H9 (cell line): ENCODE data around the gene AP3S2. TPM values are rescaled to one million over a fixed set of nuclear protein-coding genes. Genes with fewer than 3 reads are reported as not detected.

ENCODE experiments used
- DNase-seq: peaks from one replicate; pipeline ENCODE4 v3.0.0-alpha.2; 2017
- H2AFZ ChIP-seq: one replicate; pipeline ENCODE4 v1.6.1; 2013; ENCODE audit warnings: mild to moderate bottlenecking, low read length, control low read depth, moderate library complexity
- H2AK5ac ChIP-seq: 2 replicates; pipeline ENCODE4 v1.6.1; 2013; ENCODE audit warnings: low read length, control low read depth, mixed read lengths; ENCODE audit not compliant: insufficient read length
- H2BK120ac ChIP-seq: one replicate; pipeline ENCODE4 v1.6.1; 2013; ENCODE audit warnings: low read depth, mild to moderate bottlenecking, low read length, control low read depth, inconsistent platforms; ENCODE audit not compliant: poor library complexity, severe bottlenecking
- H2BK12ac ChIP-seq: 2 replicates; pipeline ENCODE4 v1.6.1; 2013; ENCODE audit warnings: low read length, control low read depth, mixed read lengths, low read depth; ENCODE audit not compliant: insufficient read length
- H2BK15ac ChIP-seq: 2 replicates; pipeline ENCODE4 v1.6.1; 2013; ENCODE audit warnings: low read depth, low read length, control low read depth
- H2BK20ac ChIP-seq: one replicate; pipeline ENCODE4 v1.6.1; 2013; ENCODE audit warnings: low read depth, mild to moderate bottlenecking, low read length, control low read depth, inconsistent platforms; ENCODE audit not compliant: poor library complexity, severe bottlenecking
- H2BK5ac ChIP-seq: 2 replicates; pipeline ENCODE4 v1.6.1; 2013; ENCODE audit warnings: low read length, control low read depth, mixed read lengths; ENCODE audit not compliant: insufficient read length
- H3K14ac ChIP-seq: 2 replicates; pipeline ENCODE4 v1.6.1; 2013; ENCODE audit warnings: low read length, control low read depth; ENCODE audit not compliant: insufficient read depth
- H3K18ac ChIP-seq: 2 replicates; pipeline ENCODE4 v1.6.1; 2013; ENCODE audit warnings: low read depth, mild to moderate bottlenecking, mixed read lengths, low read length, control low read depth; ENCODE audit not compliant: insufficient read length
- H3K23ac ChIP-seq: 2 replicates; pipeline ENCODE4 v1.6.1; 2013; ENCODE audit warnings: low read length, control low read depth, mixed read lengths, low read depth; ENCODE audit not compliant: insufficient read length
- H3K23me2 ChIP-seq: 2 replicates; pipeline ENCODE4 v1.6.1; 2013; ENCODE audit warnings: low read depth, mild to moderate bottlenecking, mixed read lengths, low read length, control low read depth; ENCODE audit not compliant: insufficient read length, poor library complexity, severe bottlenecking
- H3K27ac ChIP-seq: 2 replicates; pipeline ENCODE4 v1.5.1; 2013; ENCODE audit warnings: low read length, control low read depth, mixed read lengths, low read depth; ENCODE audit not compliant: insufficient read length
- H3K27me3 ChIP-seq: 2 replicates; pipeline ENCODE4 v1.6.1; 2013; ENCODE audit warnings: low read length, control low read depth, inconsistent platforms; ENCODE audit not compliant: insufficient read depth
- H3K4ac ChIP-seq: 2 replicates; pipeline ENCODE4 v1.6.1; 2013; ENCODE audit warnings: low read depth, mild to moderate bottlenecking, control low read depth, inconsistent platforms, low read length, moderate library complexity
- H3K4me1 ChIP-seq: 2 replicates; pipeline ENCODE4 v1.6.1; 2013; ENCODE audit warnings: low read length, control low read depth, inconsistent platforms; ENCODE audit not compliant: insufficient read depth
- H3K4me2 ChIP-seq: 2 replicates; pipeline ENCODE4 v1.6.1; 2013; ENCODE audit warnings: low read length, control low read depth, mixed read lengths; ENCODE audit not compliant: insufficient read length, insufficient read depth
- H3K56ac ChIP-seq: 2 replicates; pipeline ENCODE4 v1.6.1; 2013; ENCODE audit warnings: low read depth, mild to moderate bottlenecking, mixed read lengths, low read length, control low read depth; ENCODE audit not compliant: insufficient read length
- H3K79me1 ChIP-seq: 2 replicates; pipeline ENCODE4 v1.6.1; 2013; ENCODE audit warnings: low read depth, mild to moderate bottlenecking, moderate library complexity, low read length, control low read depth, inconsistent platforms; ENCODE audit not compliant: insufficient read depth, poor library complexity, severe bottlenecking
- H3K79me2 ChIP-seq: 2 replicates; pipeline ENCODE4 v1.6.1; 2013; ENCODE audit warnings: low read length, control low read depth, inconsistent platforms; ENCODE audit not compliant: insufficient read depth
- H3K9ac ChIP-seq: 2 replicates; pipeline ENCODE4 v1.6.1; 2013; ENCODE audit warnings: low read length, control low read depth, mixed read lengths; ENCODE audit not compliant: insufficient read length; ENCODE audit errors: extremely low read depth
- H3K9me3 ChIP-seq: one replicate; pipeline ENCODE4 v1.6.1; 2013; ENCODE audit warnings: low read depth, low read length, inconsistent platforms; ENCODE audit not compliant: control insufficient read depth
- H3T11ph ChIP-seq: one replicate; pipeline ENCODE4 v1.6.1; 2013; ENCODE audit warnings: mild to moderate bottlenecking, low read length, control low read depth, inconsistent platforms
- H4K20me1 ChIP-seq: one replicate; pipeline ENCODE4 v1.6.1; 2013; ENCODE audit not compliant: control insufficient read depth, insufficient read length, insufficient read depth
- H4K5ac ChIP-seq: 2 replicates; pipeline ENCODE4 v1.6.1; 2013; ENCODE audit warnings: low read depth, mild to moderate bottlenecking, mixed read lengths, low read length, control low read depth; ENCODE audit not compliant: insufficient read length
- H4K8ac ChIP-seq: replicated peaks from 2 replicates; pipeline ENCODE4 v1.6.1; 2013; ENCODE audit warnings: low read length, control low read depth, mixed read lengths, low read depth; ENCODE audit not compliant: insufficient read length
- H4K91ac ChIP-seq: 2 replicates; pipeline ENCODE4 v1.6.1; 2013; ENCODE audit warnings: low read depth, mild to moderate bottlenecking, moderate library complexity, mixed read lengths, low read length, control low read depth; ENCODE audit not compliant: insufficient read length
- H3K27ac Mint-ChIP-seq, 3 experiments: 2 replicates in 2 of 3; 3 replicates in 1 of 3; pipeline ENCODE4 v1.8.0; 2020 to 2021; ENCODE audit warnings: mixed read lengths in 3 of 3, mild to moderate bottlenecking in 1 of 3, moderate library complexity in 1 of 3
- H3K27me3 Mint-ChIP-seq: 2 replicates; pipeline ENCODE4 v1.8.0; 2021; ENCODE audit warnings: low read depth, mild to moderate bottlenecking, moderate library complexity, mixed read lengths
- H3K36me3 Mint-ChIP-seq, 3 experiments: 2 replicates in 2 of 3; 3 replicates in 1 of 3; pipeline ENCODE4 v1.8.0; 2020 to 2021; ENCODE audit warnings: low read depth in 3 of 3, mixed read lengths in 3 of 3; ENCODE audit not compliant: insufficient read depth in 1 of 3
- H3K4me1 Mint-ChIP-seq, 2 experiments: 2 replicates each; pipeline ENCODE4 v1.8.0; 2020; ENCODE audit warnings: mixed read lengths in 2 of 2
- H3K4me3 Mint-ChIP-seq, 2 experiments: 2 replicates in 1 of 2; 3 replicates in 1 of 2; pipeline ENCODE4 v1.8.0; 2020 to 2021; ENCODE audit warnings: mild to moderate bottlenecking in 2 of 2, mixed read lengths in 2 of 2, moderate library complexity in 1 of 2
- H3K9me3 Mint-ChIP-seq, 2 experiments: 2 replicates in 1 of 2; 3 replicates in 1 of 2; pipeline ENCODE4 v1.8.0; 2020; ENCODE audit warnings: mild to moderate bottlenecking in 2 of 2, mixed read lengths in 2 of 2, moderate library complexity in 1 of 2
- WGBS: extraction: QIAGEN DNeasy Blood & Tissue Kit; methylation state at CpG from one replicate; pipeline ENCODE4 v1.1.7; 2013; ENCODE audit warnings: missing lambda C conversion rate, low lambda C conversion rate, mixed read lengths; ENCODE audit not compliant: insufficient read length; ENCODE audit errors: extremely low coverage; 5-methylcytosine and 5-hydroxymethylcytosine counted together
- total RNA-seq: library from RNA; stranded (reverse); gene quantifications from 2 replicates; pipeline ENCODE4 v1.2.1, GENCODE V29; 2021
- TF ChIP-seq, protein P1 (sequence below): fragments of 200-600 bp; sonication (generic); conservative IDR thresholded peaks from 3 replicates; pipeline ENCODE4 v1.8.0; 2021; ENCODE audit warnings: antibody characterized with exemption, mild to moderate bottlenecking

The AP3S2 gene
- total RNA-seq, 1 experiment from 2014 or later, result 33.9 TPM

DNA sequence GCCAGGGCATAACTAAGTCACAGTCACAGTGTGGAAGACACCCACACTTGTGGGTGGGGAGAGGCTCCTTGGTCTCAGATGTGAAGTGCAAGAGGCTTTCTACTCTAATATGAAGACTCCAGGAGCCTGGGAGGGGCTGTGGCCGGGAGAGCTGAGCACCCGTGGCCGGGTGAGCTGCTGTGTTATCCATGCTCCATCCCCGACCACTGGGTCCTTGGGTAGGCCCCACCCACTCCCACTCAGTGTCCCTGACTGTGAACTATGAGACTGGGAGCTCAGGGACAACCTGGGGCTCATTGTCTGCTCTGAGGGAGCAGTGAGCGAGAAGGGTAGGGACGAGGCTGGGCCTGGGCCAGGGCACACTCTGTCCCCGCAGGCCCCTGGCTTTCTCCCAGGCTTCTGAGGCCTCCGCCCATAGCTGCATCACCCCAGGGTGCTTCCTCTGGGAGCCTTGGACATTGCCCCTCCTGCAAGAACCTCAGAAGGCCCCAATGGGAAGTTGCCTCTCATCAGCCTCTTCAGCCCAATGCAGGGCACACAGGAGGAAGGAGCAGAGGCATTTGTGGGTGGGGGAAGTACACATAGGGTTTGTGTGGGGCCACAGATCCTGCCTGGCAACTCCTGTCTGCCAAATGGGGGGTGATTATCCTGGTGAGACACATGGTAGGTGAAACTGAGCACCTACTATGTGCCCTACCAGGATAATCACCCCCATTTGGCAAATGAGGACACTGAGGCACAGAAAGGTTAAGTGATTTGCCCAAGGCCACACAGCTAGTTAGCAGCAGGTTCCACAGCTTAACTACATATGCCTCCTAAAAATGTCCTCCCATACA is 81.6 kb downstream of the AP3S2 start:
- Histone ChIP-seq H3K9me3 (no peaks in the 10 kb centered on the region), H3K4me1 (no peaks in the 10 kb centered on the region), H3K56ac (no peak overlapping the region), H3K4ac (no peak overlapping the region), H2BK120ac (no peak overlapping the region), H4K91ac (no peak overlapping the region), H3K18ac (no peak overlapping the region), H2BK15ac (no peak overlapping the region), H3K4me2 (no peak overlapping the region), H2BK5ac (no peak overlapping the region), H3K14ac (no peak overlapping the region), H3K23ac (no peak overlapping the region), H3K27me3 (peaks cover 14% of the 10 kb centered on the region; the same call in 1 of the 2 replicates), H2AK5ac (no peak overlapping the region), H4K20me1 (no peaks in the 10 kb centered on the region), H2AFZ (no peak overlapping the region), H3K79me2 (no peaks in the 10 kb centered on the region), H3K9ac (no peak overlapping the region), H4K8ac (no peak overlapping the region), H4K5ac (no peak overlapping the region), H3K79me1 (no peaks in the 10 kb centered on the region), H3K27ac (no peak overlapping the region), H3T11ph (no peak overlapping the region), H2BK12ac (no peak overlapping the region), H3K23me2 (peaks cover 9% of the 10 kb centered on the region), H2BK20ac (no peak overlapping the region)
- no CpG with 5 or more reads among the region's 8 CpGs for WGBS
- DNase-seq, result no peak
- no peak overlapping the region; a peak in 2 of 7 replicates for H3K27ac Mint-ChIP-seq
- no peak overlapping the region for H3K4me3 Mint-ChIP-seq
- H3K36me3 Mint-ChIP-seq, result peaks cover 0 to 11% (median 0%) of the 10 kb centered on the region in 3 experiments; a peak in 2 of 7 replicates
- H3K4me1 Mint-ChIP-seq, result peaks cover 6 to 16% of the 10 kb centered on the region in 2 experiments; a peak in 3 of 4 replicates
- H3K9me3 Mint-ChIP-seq, result peaks cover 13 to 17% of the 10 kb centered on the region in 2 experiments
- peaks cover 37% of the 10 kb centered on the region for H3K27me3 Mint-ChIP-seq
- TF ChIP-seq, protein P1, sequence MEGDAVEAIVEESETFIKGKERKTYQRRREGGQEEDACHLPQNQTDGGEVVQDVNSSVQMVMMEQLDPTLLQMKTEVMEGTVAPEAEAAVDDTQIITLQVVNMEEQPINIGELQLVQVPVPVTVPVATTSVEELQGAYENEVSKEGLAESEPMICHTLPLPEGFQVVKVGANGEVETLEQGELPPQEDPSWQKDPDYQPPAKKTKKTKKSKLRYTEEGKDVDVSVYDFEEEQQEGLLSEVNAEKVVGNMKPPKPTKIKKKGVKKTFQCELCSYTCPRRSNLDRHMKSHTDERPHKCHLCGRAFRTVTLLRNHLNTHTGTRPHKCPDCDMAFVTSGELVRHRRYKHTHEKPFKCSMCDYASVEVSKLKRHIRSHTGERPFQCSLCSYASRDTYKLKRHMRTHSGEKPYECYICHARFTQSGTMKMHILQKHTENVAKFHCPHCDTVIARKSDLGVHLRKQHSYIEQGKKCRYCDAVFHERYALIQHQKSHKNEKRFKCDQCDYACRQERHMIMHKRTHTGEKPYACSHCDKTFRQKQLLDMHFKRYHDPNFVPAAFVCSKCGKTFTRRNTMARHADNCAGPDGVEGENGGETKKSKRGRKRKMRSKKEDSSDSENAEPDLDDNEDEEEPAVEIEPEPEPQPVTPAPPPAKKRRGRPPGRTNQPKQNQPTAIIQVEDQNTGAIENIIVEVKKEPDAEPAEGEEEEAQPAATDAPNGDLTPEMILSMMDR, result no peak
